SU-DHL-6 (cell line): ENCODE data around the gene SLC9A9.
"Not testable (repeated sequence)": the region's sequence is repeated elsewhere in the genome, so short reads cannot be mapped to it uniquely, and the experiment has no call there.

Experiments
- H2AFZ ChIP-seq: fragments of 200-600 bp; sonication (generic); 2 replicates; pipeline ENCODE4 v1.6.1; 2014; ENCODE audit warnings: low read depth, mild to moderate bottlenecking, moderate library complexity, mixed read lengths, antibody characterized with exemption, low read length; ENCODE audit not compliant: severe bottlenecking
- H3F3A ChIP-seq: fragments of 200-600 bp; shearing (Covaris generic); 2 replicates; pipeline ENCODE4 v1.6.0; 2016; ENCODE audit warnings: antibody characterized with exemption, mild to moderate bottlenecking; ENCODE audit not compliant: insufficient read depth
- H3K27ac ChIP-seq: fragments of 200-600 bp; sonication (generic); 2 replicates; pipeline ENCODE4 v1.5.1; 2016; ENCODE audit warnings: low read depth, mild to moderate bottlenecking, low read length, moderate library complexity, mixed read lengths
- H3K27me3 ChIP-seq: fragments of 200-600 bp; sonication (generic), shearing (Covaris generic); 2 replicates; pipeline ENCODE4 v1.6.0; 2014; ENCODE audit warnings: mild to moderate bottlenecking, low read length
- H3K36me3 ChIP-seq: fragments of 200-600 bp; sonication (generic); 2 replicates; pipeline ENCODE4 v1.6.1; 2014; ENCODE audit warnings: mild to moderate bottlenecking, low read length, mixed read lengths
- H3K4me2 ChIP-seq: fragments of 300-600, 200-600 bp; shearing (Covaris generic), sonication (generic); 2 replicates; pipeline ENCODE4 v1.6.0; 2014; ENCODE audit warnings: low read length, low read depth, mild to moderate bottlenecking; ENCODE audit not compliant: poor library complexity, severe bottlenecking
- H3K4me3 ChIP-seq: fragments of 200-600 bp; sonication (generic); 2 replicates; pipeline ENCODE4 v1.5.1; 2014; ENCODE audit warnings: antibody characterized with exemption, low read length, mild to moderate bottlenecking, mixed read lengths; ENCODE audit not compliant: insufficient read depth, poor library complexity, severe bottlenecking
- H3K79me2 ChIP-seq: fragments of 200-600 bp; sonication (generic); 2 replicates; pipeline ENCODE4 v1.6.1; 2014; ENCODE audit warnings: mild to moderate bottlenecking, low read length, moderate library complexity; ENCODE audit not compliant: insufficient read depth
- H3K9ac ChIP-seq: fragments of 200-600 bp; sonication (generic); 2 replicates; pipeline ENCODE4 v1.7.0; 2014; ENCODE audit warnings: mild to moderate bottlenecking, low read length
- H3K9me2 ChIP-seq: fragments of 200-600 bp; sonication (generic); replicated peaks from 2 replicates; pipeline ENCODE4 v1.6.1; 2014; ENCODE audit warnings: low read length; ENCODE audit not compliant: insufficient read depth
- H3K9me3 ChIP-seq: fragments of 200-600 bp; sonication (generic); 2 replicates; pipeline ENCODE4 v1.6.1; 2014; ENCODE audit warnings: low read length, mixed read lengths; ENCODE audit not compliant: insufficient read depth
- H4K20me1 ChIP-seq: fragments of 200-600 bp; sonication (generic); 2 replicates; pipeline ENCODE4 v1.6.1; 2014; ENCODE audit warnings: low read depth, mild to moderate bottlenecking, antibody characterized with exemption, low read length, moderate library complexity, mixed read lengths
- EZH2phosphoT487 ChIP-seq: fragments of 200-600 bp; sonication (generic), shearing (Covaris generic); conservative IDR thresholded peaks from 2 replicates; pipeline ENCODE4 v1.6.1; 2018; ENCODE audit warnings: mild to moderate bottlenecking, antibody characterized with exemption, low read length, moderate library complexity, mixed read lengths
- TF ChIP-seq, protein P1 (sequence below): fragments of 200-600 bp; sonication (generic); IDR thresholded peaks from one replicate; pipeline ENCODE4 v1.5.1; 2017; ENCODE audit warnings: antibody characterized with exemption, mild to moderate bottlenecking, low read length, moderate library complexity; ENCODE audit not compliant: insufficient read depth, poor library complexity, severe bottlenecking

SLC9A9 gene

GRCh38 chr3:143697975-143698374, 150.3 kb downstream of the SLC9A9 start:
- no peaks in the 10 kb centered on the region for H4K20me1 ChIP-seq
- no peaks in the 10 kb centered on the region for H3K36me3 ChIP-seq
- no peak overlapping the region for H3K4me2 ChIP-seq
- H3K27me3 ChIP-seq = no peaks in the 10 kb centered on the region
- H3K27ac ChIP-seq = no peak overlapping the region
- no peak overlapping the region for H2AFZ ChIP-seq
- H3K9me3 ChIP-seq = no peaks in the 10 kb centered on the region
- no peak overlapping the region for H3K4me3 ChIP-seq
- no peaks in the 10 kb centered on the region for H3F3A ChIP-seq
- TF ChIP-seq, protein P1, sequence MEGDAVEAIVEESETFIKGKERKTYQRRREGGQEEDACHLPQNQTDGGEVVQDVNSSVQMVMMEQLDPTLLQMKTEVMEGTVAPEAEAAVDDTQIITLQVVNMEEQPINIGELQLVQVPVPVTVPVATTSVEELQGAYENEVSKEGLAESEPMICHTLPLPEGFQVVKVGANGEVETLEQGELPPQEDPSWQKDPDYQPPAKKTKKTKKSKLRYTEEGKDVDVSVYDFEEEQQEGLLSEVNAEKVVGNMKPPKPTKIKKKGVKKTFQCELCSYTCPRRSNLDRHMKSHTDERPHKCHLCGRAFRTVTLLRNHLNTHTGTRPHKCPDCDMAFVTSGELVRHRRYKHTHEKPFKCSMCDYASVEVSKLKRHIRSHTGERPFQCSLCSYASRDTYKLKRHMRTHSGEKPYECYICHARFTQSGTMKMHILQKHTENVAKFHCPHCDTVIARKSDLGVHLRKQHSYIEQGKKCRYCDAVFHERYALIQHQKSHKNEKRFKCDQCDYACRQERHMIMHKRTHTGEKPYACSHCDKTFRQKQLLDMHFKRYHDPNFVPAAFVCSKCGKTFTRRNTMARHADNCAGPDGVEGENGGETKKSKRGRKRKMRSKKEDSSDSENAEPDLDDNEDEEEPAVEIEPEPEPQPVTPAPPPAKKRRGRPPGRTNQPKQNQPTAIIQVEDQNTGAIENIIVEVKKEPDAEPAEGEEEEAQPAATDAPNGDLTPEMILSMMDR = no peak
- TF ChIP-seq EZH2phosphoT487 = no peak
- H3K79me2 ChIP-seq = no peaks in the 10 kb centered on the region
- no peak overlapping the region for H3K9ac ChIP-seq
- no peaks in the 10 kb centered on the region for H3K9me2 ChIP-seq

GRCh38 chr3:143695333-143695732, 152.9 kb downstream of the SLC9A9 start:
- not testable (repeated sequence) for H3K4me2 ChIP-seq, H3K27me3 ChIP-seq, H2AFZ ChIP-seq, H3F3A ChIP-seq, H3K36me3 ChIP-seq, H3K9me3 ChIP-seq, H3K9me2 ChIP-seq, H3K79me2 ChIP-seq, H3K9ac ChIP-seq, H3K27ac ChIP-seq, H3K4me3 ChIP-seq, H4K20me1 ChIP-seq

DNA sequence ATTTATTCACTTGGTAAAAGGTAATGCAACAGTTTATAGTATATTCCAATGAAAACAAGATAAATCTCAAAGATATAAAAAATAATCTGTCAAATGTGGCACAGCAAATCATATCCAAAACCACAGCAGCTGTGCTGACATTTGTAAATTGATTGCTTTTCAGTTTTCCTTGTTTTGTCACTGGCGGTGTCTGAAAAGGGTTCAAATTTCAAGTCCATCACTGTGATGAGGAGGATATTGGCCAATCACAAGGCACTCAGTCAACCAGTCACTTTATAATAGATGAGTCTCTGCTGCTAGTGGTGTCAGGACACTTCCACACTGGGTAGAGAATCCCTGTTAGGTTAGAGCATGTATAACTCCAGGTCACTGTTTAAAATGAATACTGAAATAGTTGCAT, 154.8 kb downstream of the SLC9A9 start:
- H3K27me3 ChIP-seq = no peaks in the 10 kb centered on the region
- H2AFZ ChIP-seq = no peak overlapping the region
- H3K36me3 ChIP-seq = no peaks in the 10 kb centered on the region
- H3K4me3 ChIP-seq = no peak overlapping the region
- H3K9ac ChIP-seq = no peak overlapping the region
- H3K4me2 ChIP-seq = no peak overlapping the region
- H3K27ac ChIP-seq = no peak overlapping the region
- H4K20me1 ChIP-seq = no peaks in the 10 kb centered on the region
- no peaks in the 10 kb centered on the region for H3K9me3 ChIP-seq
- H3F3A ChIP-seq = no peaks in the 10 kb centered on the region
- TF ChIP-seq EZH2phosphoT487 = no peak
- TF ChIP-seq, protein P1 = no peak
- H3K79me2 ChIP-seq = no peaks in the 10 kb centered on the region
- H3K9me2 ChIP-seq = no peaks in the 10 kb centered on the region

DNA sequence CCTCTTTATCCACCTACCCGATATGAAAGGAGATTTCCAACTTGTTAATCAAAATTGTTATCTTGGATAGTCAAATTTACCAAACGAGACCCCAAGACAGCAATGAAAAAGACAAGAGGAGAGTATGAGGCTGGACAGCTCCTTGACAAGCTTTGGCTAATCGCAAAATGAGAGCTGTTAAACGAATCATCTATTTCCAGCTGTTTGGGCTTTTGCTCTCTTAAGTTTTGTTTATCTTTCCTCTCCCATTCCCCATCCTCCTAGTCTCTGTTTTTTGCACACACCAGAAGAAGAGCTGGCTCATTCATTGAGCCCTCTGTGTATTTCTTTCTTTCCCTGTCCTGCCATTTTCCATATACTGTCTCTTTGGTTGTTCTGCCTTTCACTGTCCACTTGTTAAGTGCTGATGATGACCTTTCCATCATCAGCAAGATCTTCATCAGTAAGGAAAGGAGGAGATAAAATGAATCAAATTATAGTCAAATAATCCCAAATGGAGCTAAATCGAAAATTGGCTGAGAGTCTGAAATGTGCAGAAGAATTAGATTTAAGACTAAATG, 161.6 kb downstream of the SLC9A9 start:
- H3K27me3 ChIP-seq = 0 out of 2 replicates have a peak, but pooled peaks cover 2% of the 10 kb centered on the region
- no peak overlapping the region for H3K9ac ChIP-seq
- no peak overlapping the region for H3K27ac ChIP-seq
- H3K36me3 ChIP-seq = no peaks in the 10 kb centered on the region
- H3K4me3 ChIP-seq = no peak overlapping the region
- TF ChIP-seq, protein P1 = no peak
- TF ChIP-seq EZH2phosphoT487 = no peak
- no peaks in the 10 kb centered on the region for H3K79me2 ChIP-seq
- no peak overlapping the region for H3K4me2 ChIP-seq
- no peaks in the 10 kb centered on the region for H3K9me3 ChIP-seq
- H3K9me2 ChIP-seq = no peaks in the 10 kb centered on the region
- no peak overlapping the region for H2AFZ ChIP-seq
- H3F3A ChIP-seq = no peaks in the 10 kb centered on the region
- no peaks in the 10 kb centered on the region for H4K20me1 ChIP-seq
